CD14-positive monocyte (primary cell): ENCODE data around the gene TNFRSF25. TPM values are rescaled to one million over a fixed set of nuclear protein-coding genes. Genes with fewer than 3 reads are reported as not detected.

Source experiments
- DNase-seq, 3 donors: peaks; one replicate each; pipeline ENCODE4 v3.0.0-alpha.2; 2011 to 2022
- H2AFZ ChIP-seq: 2 replicates; pipeline ENCODE4 v1.6.0; 2012; ENCODE audit warnings: mild to moderate bottlenecking, low read depth, low read length, inconsistent platforms; ENCODE audit not compliant: insufficient read depth, poor library complexity, severe bottlenecking
- H3K27ac ChIP-seq, 2 donors: 1 replicate in 1 of 2; 2 replicates in 1 of 2; pipeline ENCODE4 v1.5.1; 2012 to 2013; ENCODE audit warnings: low read length in 2 of 2, control low read depth in 1 of 2, inconsistent platforms in 1 of 2, low read depth in 1 of 2, mild to moderate bottlenecking in 1 of 2
- H3K27me3 ChIP-seq, 2 donors: one replicate each; pipeline versions ENCODE4 v1.6.0 to v1.6.1; 2011 to 2013; ENCODE audit warnings: low read length in 2 of 2; ENCODE audit not compliant: control insufficient read depth in 2 of 2, insufficient read depth in 2 of 2
- H3K36me3 ChIP-seq, 2 donors: replicated peaks in 1 of 2; 1 replicate in 1 of 2; 2 replicates in 1 of 2; pipeline versions ENCODE4 v1.5.1 to v1.6.1; 2012 to 2013; ENCODE audit warnings: low read length in 2 of 2, control low read depth in 1 of 2, inconsistent platforms in 1 of 2, mild to moderate bottlenecking in 1 of 2; ENCODE audit not compliant: insufficient read depth in 2 of 2, control insufficient read depth in 1 of 2
- H3K4me1 ChIP-seq, 2 donors: 1 replicate in 1 of 2; 2 replicates in 1 of 2; pipeline versions ENCODE4 v1.5.1 to v1.6.1; 2012 to 2013; ENCODE audit warnings: low read length in 2 of 2, control low read depth in 1 of 2, inconsistent platforms in 1 of 2, mild to moderate bottlenecking in 1 of 2, moderate library complexity in 1 of 2; ENCODE audit not compliant: insufficient read depth in 2 of 2, control insufficient read depth in 1 of 2
- H3K4me2 ChIP-seq: replicated peaks from 2 replicates; pipeline ENCODE3; 2012; ENCODE audit warnings: low read length, moderate library complexity, mild to moderate bottlenecking; ENCODE audit not compliant: poor library complexity, severe bottlenecking; ENCODE audit errors: extremely low read depth
- H3K4me3 ChIP-seq, 3 experiments: fragments of 200-600 bp in 1 of 3; sonication (generic) in 1 of 3; replicated peaks in 1 of 3; 1 replicate in 2 of 3; 2 replicates in 1 of 3; pipeline ENCODE4 v1.5.1; 2011 to 2013; ENCODE audit warnings: low read length in 3 of 3, mild to moderate bottlenecking in 3 of 3, control low read depth in 2 of 3, low read depth in 2 of 3, inconsistent platforms in 1 of 3, moderate library complexity in 1 of 3
- H3K79me2 ChIP-seq: 2 replicates; pipeline ENCODE4 v1.6.0; 2012; ENCODE audit warnings: mild to moderate bottlenecking, control low read depth, inconsistent platforms, low read length, moderate library complexity; ENCODE audit not compliant: insufficient read depth
- H3K9ac ChIP-seq: 2 replicates; pipeline ENCODE4 v1.6.0; 2017; ENCODE audit warnings: low read length, mild to moderate bottlenecking; ENCODE audit not compliant: insufficient read depth, poor library complexity, severe bottlenecking
- H3K9me3 ChIP-seq, 2 donors: replicated peaks in 1 of 2; 1 replicate in 1 of 2; 2 replicates in 1 of 2; pipeline versions ENCODE4 v1.5.1 to v1.6.1; 2012 to 2013; ENCODE audit warnings: low read length in 2 of 2, control low read depth in 1 of 2; ENCODE audit not compliant: control insufficient read depth in 1 of 2, insufficient read depth in 1 of 2
- H4K20me1 ChIP-seq: 2 replicates; pipeline ENCODE4 v1.6.0; 2012; ENCODE audit warnings: mild to moderate bottlenecking, low read length, control low read depth, moderate library complexity; ENCODE audit not compliant: insufficient read depth
- H3K27ac Mint-ChIP-seq, 7 donors: one replicate each; pipeline ENCODE4 v1.8.0; 2020; ENCODE audit warnings: mild to moderate bottlenecking in 7 of 7, mixed read lengths in 7 of 7, moderate library complexity in 6 of 7, inconsistent platforms in 2 of 7
- H3K27me3 Mint-ChIP-seq, 3 donors: one replicate each; pipeline ENCODE4 v1.8.0; 2021 to 2022; ENCODE audit warnings: low read depth in 3 of 3, mild to moderate bottlenecking in 3 of 3, mixed read lengths in 3 of 3, moderate library complexity in 3 of 3, inconsistent platforms in 1 of 3
- H3K36me3 Mint-ChIP-seq, 2 donors: one replicate each; pipeline ENCODE4 v1.8.0; 2020; ENCODE audit warnings: mixed read lengths in 2 of 2, inconsistent platforms in 1 of 2, mild to moderate bottlenecking in 1 of 2
- H3K4me1 Mint-ChIP-seq: one replicate; pipeline ENCODE4 v1.8.0; 2020; ENCODE audit warnings: mild to moderate bottlenecking, mixed read lengths
- H3K4me3 Mint-ChIP-seq, 2 donors: one replicate each; pipeline ENCODE4 v1.8.0; 2020; ENCODE audit warnings: mild to moderate bottlenecking in 2 of 2, mixed read lengths in 2 of 2, moderate library complexity in 1 of 2
- H3K9me3 Mint-ChIP-seq, 7 donors: one replicate each; pipeline ENCODE4 v1.8.0; 2020 to 2022; ENCODE audit warnings: mixed read lengths in 7 of 7, mild to moderate bottlenecking in 6 of 7, moderate library complexity in 6 of 7, inconsistent platforms in 2 of 7
- WGBS: methylation state at CpG from one replicate; pipeline ENCODE4 v1.1.5; 2013; ENCODE audit warnings: missing lambda C conversion rate; ENCODE audit not compliant: insufficient coverage; 5-methylcytosine and 5-hydroxymethylcytosine counted together
- intact Hi-C, 2 donors: fragments of 100-400 bp; cut with micrococcal nuclease; formaldehyde crosslinking; loops; one replicate each; pipeline versions ENCODE4 v1.15.0 to v1.15.1; 2023
- polyA plus RNA-seq, 3 donors: library from polyadenylated mRNA; depleted of rRNA in 1 of 3; unstranded in 2 of 3; stranded (reverse) in 1 of 3; fragments of 300-500 nt in 2 of 3; fragments of >200 nt in 1 of 3; fragmentation: Illumina TruSeq in 2 of 3; gene quantifications; 1 replicate in 2 of 3; 2 replicates in 1 of 3; pipeline ENCODE4 v1.2.3, GENCODE V29; 2012 to 2021
- TF ChIP-seq, protein P1 (sequence below): fragments of 200-600 bp; IDR thresholded peaks from one replicate; pipeline ENCODE4 v1.8.0; 2022; ENCODE audit warnings: antibody characterized with exemption, mild to moderate bottlenecking

Gene TNFRSF25
- polyA plus RNA-seq, 3 donors, result 0.33 to 3.0 (median 0.48) TPM

DNA sequence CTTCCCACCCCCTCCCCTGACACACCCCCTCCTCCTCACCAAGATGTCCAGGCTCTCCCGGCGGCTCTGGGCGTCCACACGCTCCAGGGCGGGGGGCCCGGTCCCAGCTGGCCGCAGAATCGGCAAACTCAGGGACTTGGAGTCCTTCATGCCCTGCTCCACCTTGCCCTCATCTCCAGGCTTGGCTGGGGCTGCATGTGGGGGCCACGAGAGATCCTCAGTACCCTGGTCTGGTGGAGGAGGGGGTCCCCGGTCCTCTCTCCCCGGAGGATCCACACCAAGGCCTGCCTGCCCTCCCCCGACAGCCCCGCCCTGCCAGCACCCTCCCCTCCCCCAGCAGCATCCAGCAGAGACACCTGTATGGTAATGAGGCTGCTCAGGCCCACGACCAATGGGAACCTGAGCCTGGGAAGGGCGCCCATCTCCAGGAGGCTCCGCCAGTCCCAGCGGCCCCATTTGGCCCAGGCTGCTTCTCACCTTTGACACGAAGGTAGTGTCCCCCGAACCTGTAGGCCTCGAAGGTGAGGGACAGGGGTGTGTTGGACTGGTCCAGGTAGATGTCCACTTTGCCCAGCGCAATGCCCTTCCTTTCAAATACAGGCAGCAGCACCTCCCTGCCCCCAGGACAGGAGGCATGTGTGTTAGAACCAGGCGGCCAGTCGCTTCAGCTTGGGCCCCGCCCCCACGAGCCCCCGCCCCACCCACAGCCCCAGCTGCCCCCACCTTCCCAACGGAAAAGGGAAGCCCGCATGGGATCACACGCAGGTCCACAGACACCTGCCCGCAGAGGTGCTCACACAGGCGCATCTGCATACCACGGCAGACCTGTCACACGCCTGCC lies 8.2 kb upstream of the TNFRSF25 start:
- no peak overlapping the region for H3K4me3 ChIP-seq
- H2AFZ ChIP-seq, result no peak overlapping the region
- intact Hi-C loops, result loop anchor here in 1 of 2 donors (5.0 kb wide), 1 partner anchor 528 kb away; no protein-coding TSS in a partner anchor
- H3K27ac ChIP-seq, result no peak overlapping the region
- no peaks in the 10 kb centered on the region for H3K27me3 ChIP-seq
- TF ChIP-seq, protein P1, sequence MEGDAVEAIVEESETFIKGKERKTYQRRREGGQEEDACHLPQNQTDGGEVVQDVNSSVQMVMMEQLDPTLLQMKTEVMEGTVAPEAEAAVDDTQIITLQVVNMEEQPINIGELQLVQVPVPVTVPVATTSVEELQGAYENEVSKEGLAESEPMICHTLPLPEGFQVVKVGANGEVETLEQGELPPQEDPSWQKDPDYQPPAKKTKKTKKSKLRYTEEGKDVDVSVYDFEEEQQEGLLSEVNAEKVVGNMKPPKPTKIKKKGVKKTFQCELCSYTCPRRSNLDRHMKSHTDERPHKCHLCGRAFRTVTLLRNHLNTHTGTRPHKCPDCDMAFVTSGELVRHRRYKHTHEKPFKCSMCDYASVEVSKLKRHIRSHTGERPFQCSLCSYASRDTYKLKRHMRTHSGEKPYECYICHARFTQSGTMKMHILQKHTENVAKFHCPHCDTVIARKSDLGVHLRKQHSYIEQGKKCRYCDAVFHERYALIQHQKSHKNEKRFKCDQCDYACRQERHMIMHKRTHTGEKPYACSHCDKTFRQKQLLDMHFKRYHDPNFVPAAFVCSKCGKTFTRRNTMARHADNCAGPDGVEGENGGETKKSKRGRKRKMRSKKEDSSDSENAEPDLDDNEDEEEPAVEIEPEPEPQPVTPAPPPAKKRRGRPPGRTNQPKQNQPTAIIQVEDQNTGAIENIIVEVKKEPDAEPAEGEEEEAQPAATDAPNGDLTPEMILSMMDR, result no peak
- Mint-ChIP-seq H3K4me1 (no peaks in the 10 kb centered on the region), H3K9me3 (peaks cover 0 to 3% (median 0%) of the 10 kb centered on the region in 7 donors), H3K27me3 (peaks cover 5 to 6% (median 6%) of the 10 kb centered on the region in 3 donors), H3K36me3 (no peaks in the 10 kb centered on the region), H3K4me3 (no peak overlapping the region), H3K27ac (no peak overlapping the region)
- H3K9me3 ChIP-seq, result peaks cover 0 to 6% of the 10 kb centered on the region in 2 donors
- no peaks in the 10 kb centered on the region for H3K79me2 ChIP-seq
- no peaks in the 10 kb centered on the region for H4K20me1 ChIP-seq
- H3K4me1 ChIP-seq, result no peaks in the 10 kb centered on the region
- no peak overlapping the region for H3K4me2 ChIP-seq
- 92% methylated on average over 13 of the region's 33 CpGs for WGBS
- DNase-seq, result no peak
- no peak overlapping the region for H3K9ac ChIP-seq
- H3K36me3 ChIP-seq, result no peaks in the 10 kb centered on the region

DNA sequence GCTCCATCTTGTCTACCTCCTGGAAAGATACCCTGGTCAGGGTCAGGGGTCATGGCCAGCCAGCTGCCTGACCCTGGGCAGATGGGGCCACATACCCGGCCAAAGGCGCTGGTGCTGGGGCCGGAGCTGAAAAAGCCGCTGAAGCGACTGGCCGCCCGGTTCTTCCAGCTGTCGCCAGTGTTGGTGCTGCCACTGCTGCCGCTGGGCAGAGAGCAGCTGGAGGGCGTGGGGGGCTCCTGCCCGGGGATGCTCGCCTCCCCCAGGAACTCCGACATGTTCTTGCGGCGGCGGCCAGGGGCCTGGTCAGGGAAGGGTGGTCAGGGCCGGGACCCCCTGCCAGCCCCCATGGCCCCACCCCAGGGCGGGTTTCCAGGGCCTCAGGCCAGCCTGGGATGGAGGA lies 7.2 kb upstream of the TNFRSF25 start:
- Mint-ChIP-seq H3K4me1 (no peaks in the 10 kb centered on the region), H3K9me3 (peaks cover 0 to 3% (median 0%) of the 10 kb centered on the region in 7 donors), H3K36me3 (no peaks in the 10 kb centered on the region), H3K4me3 (no peak overlapping the region), H3K27ac (no peak overlapping the region), H3K27me3 (peaks cover 2 to 6% (median 6%) of the 10 kb centered on the region in 3 donors)
- no peak overlapping the region for H3K9ac ChIP-seq
- 90% methylated on average over 12 of the region's 18 CpGs for WGBS
- peaks cover 0 to 6% of the 10 kb centered on the region in 2 donors for H3K9me3 ChIP-seq
- intact Hi-C loops, result loop anchor here in 1 of 2 donors (5.0 kb wide), 1 partner anchor 529 kb away; no protein-coding TSS in a partner anchor
- no peaks in the 10 kb centered on the region for H3K79me2 ChIP-seq
- H4K20me1 ChIP-seq, result no peaks in the 10 kb centered on the region
- H3K27ac ChIP-seq, result no peak overlapping the region
- no peaks in the 10 kb centered on the region for H3K4me1 ChIP-seq
- H2AFZ ChIP-seq, result no peak overlapping the region
- DNase-seq, result no peak
- TF ChIP-seq, protein P1, result no peak
- H3K27me3 ChIP-seq, result no peaks in the 10 kb centered on the region
- H3K4me2 ChIP-seq, result no peak overlapping the region
- no peak overlapping the region for H3K4me3 ChIP-seq
- H3K36me3 ChIP-seq, result no peaks in the 10 kb centered on the region
